ENCODE results near the gene CDO1. TPM values are rescaled to one million over a fixed set of nuclear protein-coding genes. Genes with fewer than 3 reads are reported as not detected.

Gene CDO1
- polyA plus RNA-seq, 2 of the 4 experiments (the other 2 are of a cell fraction) = not detected

GRCh38 chr5:115842089-115842935, 25.9 kb upstream of the CDO1 start:
- peak; percentile 53 to 79 for DNase-seq (ENCODE audit: low read depth in 1 of 2, low spot score in 1 of 2)
- 1% methylated on average over 34 of the region's 68 CpGs for WGBS (ENCODE audit: missing lambda C conversion rate)
- CTCF ChIA-PET = interaction anchor here (1.0 to 1.9 kb wide), 4 partner anchors 22 to 239 kb away, joined by 3 to 5 read pairs (median 4); no protein-coding TSS in a partner anchor

DNA sequence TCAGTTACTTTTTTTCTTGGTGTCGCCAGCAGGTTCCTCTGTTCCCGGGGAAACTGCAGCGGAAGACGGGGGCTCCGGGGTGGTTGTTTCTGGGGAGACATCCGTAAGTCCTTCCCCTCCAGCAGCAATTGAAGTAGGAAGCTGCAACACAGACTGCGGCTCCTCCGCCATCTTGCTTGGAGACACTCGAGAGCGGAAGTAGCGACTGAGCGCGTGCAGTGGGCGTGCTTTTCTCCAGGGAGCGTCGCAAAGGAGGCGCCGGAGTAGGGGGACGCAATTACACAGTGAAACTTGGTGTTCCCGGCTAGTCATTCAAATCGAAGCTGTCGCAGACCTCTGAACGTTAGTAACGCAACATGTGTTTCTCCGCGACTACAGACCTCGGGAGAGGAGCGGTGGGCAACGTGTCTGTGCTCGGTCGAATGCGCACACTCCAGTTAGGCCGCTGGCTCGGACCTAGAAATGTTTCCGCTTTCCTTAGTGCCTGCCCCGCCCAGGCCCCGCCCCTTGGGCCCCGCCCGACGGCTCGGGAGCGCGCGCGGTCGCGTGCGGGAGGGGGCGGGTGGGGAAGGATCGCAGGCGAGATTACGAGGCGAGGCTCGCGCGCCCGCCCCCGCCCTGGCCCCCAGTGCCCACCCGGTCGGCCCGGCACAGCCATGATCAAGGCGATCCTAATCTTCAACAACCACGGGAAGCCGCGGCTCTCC, 25.1 kb upstream of the CDO1 start, which contains the start of the genes AP3S1 and ATG12:
Gene AP3S1 (plus strand): TSS at position 554 of the 707 bp plus-strand sequence. CDS start 103 bp downstream, at position 657.
Gene ATG12 (minus strand): TSS at position 184 of the 707 bp plus-strand sequence. CDS start 13 bp downstream, at position 171.
- POLR2A ChIA-PET = interaction anchor here (0.9 to 1.1 kb wide), 3 partner anchors 52 to 206 kb away, joined by 3 to 4 read pairs (median 3); no protein-coding TSS in a partner anchor
- no peaks in the 10 kb centered on the region for H3K9me3 ChIP-seq
- CTCF ChIA-PET = interaction anchor here (1.0 to 1.9 kb wide), 4 partner anchors 9 to 240 kb away, joined by 3 to 7 read pairs (median 4); no protein-coding TSS in a partner anchor
- H3K4me3 ChIP-seq = peak within 1 kb of the TSS; percentile 90
- WGBS (ENCODE audit: missing lambda C conversion rate) = 19% methylated on average over 36 of the region's 65 CpGs
- FAIRE-seq = no peak
- peak; percentile 80 to 95 for DNase-seq (ENCODE audit: low read depth in 1 of 2, low spot score in 1 of 2)
- H3K27ac ChIP-seq = peak within 1 kb of the TSS; percentile 94 to 95
- ATAC-seq = peak; percentile 92 to 93
- peak within 1 kb of the TSS; percentile 93 for H3K4me2 ChIP-seq
- H3K4me1 ChIP-seq = peaks cover 30% of the 10 kb centered on the region; the same call in 2 of the 3 replicates
- TF ChIP-seq POLR2A (IDR thresholded peaks at IDR 0.05; ENCODE audit: low read length) (peak; percentile 84), MYC (IDR thresholded peaks at IDR 0.05; ENCODE audit: borderline replicate concordance, low read length) (peak; percentile 95), RFX5 (IDR thresholded peaks at IDR 0.05) (peak; percentile 52; the same call in 1 of the 2 replicates), NPAS2 (CRISPR knock-in tag; IDR thresholded peaks at IDR 0.05; ENCODE audit: borderline replicate concordance) (no peak), JUN (IDR thresholded peaks at IDR 0.05) (peak; percentile 81 to 84; a peak in 4 of 5 replicates), HDAC2 (IDR thresholded peaks at IDR 0.05) (no peak), FOXS1 (CRISPR knock-in tag; IDR thresholded peaks at IDR 0.05) (no peak), BHLHE40 (IDR thresholded peaks at IDR 0.05; ENCODE audit: low read depth, low read length) (peak; percentile 42; the same call in 1 of the 2 replicates), PHF8 (IDR thresholded peaks at IDR 0.05; ENCODE audit: borderline replicate concordance, low read depth) (peak; percentile 94), MAZ (IDR thresholded peaks at IDR 0.05; ENCODE audit: borderline replicate concordance, low read depth, low read length) (peak; percentile 65; the same call in 1 of the 2 replicates), BCL3 (IDR thresholded peaks at IDR 0.05) (peak; percentile 86), ZFP36 (IDR thresholded peaks at IDR 0.05; ENCODE audit: borderline replicate concordance, partially characterized antibody) (no peak), HMGXB4 (CRISPR knock-in tag; IDR thresholded peaks at IDR 0.05; ENCODE audit: borderline replicate concordance) (peak; percentile 36; the same call in 1 of the 2 replicates), HOXB13 (CRISPR knock-in tag; IDR thresholded peaks at IDR 0.05; ENCODE audit: low read depth) (no peak)
- TF ChIP-seq, protein P1, sequence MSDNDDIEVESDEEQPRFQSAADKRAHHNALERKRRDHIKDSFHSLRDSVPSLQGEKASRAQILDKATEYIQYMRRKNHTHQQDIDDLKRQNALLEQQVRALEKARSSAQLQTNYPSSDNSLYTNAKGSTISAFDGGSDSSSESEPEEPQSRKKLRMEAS (IDR thresholded peaks at IDR 0.05) = peak; percentile 96
- TF ChIP-seq, protein P2, sequence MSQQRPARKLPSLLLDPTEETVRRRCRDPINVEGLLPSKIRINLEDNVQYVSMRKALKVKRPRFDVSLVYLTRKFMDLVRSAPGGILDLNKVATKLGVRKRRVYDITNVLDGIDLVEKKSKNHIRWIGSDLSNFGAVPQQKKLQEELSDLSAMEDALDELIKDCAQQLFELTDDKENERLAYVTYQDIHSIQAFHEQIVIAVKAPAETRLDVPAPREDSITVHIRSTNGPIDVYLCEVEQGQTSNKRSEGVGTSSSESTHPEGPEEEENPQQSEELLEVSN (IDR thresholded peaks at IDR 0.05; ENCODE audit: borderline replicate concordance, low read depth) = peak; percentile 73

More at GRCh38 chr5:115842089-115842935, 25.9 kb upstream of the CDO1 start:
- no peak for FAIRE-seq
- Histone ChIP-seq H3K27ac (peak overlapping the region; percentile 94 to 95), H3K4me1 (peaks cover 36% of the 10 kb centered on the region; the same call in 2 of the 3 replicates), H3K4me3 (peak overlapping the region; percentile 90), H3K4me2 (peak overlapping the region; percentile 86), H3K9me3 (no peaks in the 10 kb centered on the region)
- POLR2A ChIA-PET = interaction anchor here (0.9 kb wide), 1 partner anchor 52 kb away, joined by 3 read pairs; no protein-coding TSS in a partner anchor
- peak; percentile 84 to 89 for ATAC-seq
- TF ChIP-seq CTCF (IDR thresholded peaks at IDR 0.05) = peak; percentile 28; the same call in 1 of the 3 replicates
- TF ChIP-seq JUN (IDR thresholded peaks at IDR 0.05) = no peak
- TF ChIP-seq GATA3 (IDR thresholded peaks at IDR 0.05; ENCODE audit: borderline replicate concordance) = no peak
- TF ChIP-seq FOSB (CRISPR knock-in tag; IDR thresholded peaks at IDR 0.05) = no peak
- TF ChIP-seq PHF8 (IDR thresholded peaks at IDR 0.05; ENCODE audit: borderline replicate concordance, low read depth) = peak; percentile 83
- no peak for TF ChIP-seq RFX5 (IDR thresholded peaks at IDR 0.05)
- no peak for TF ChIP-seq ZFP36 (IDR thresholded peaks at IDR 0.05; ENCODE audit: borderline replicate concordance, partially characterized antibody)
- 0 out of 5 replicates have a peak, but pooled peaks of 1 of the 2 experiments have one; percentile 8 for TF ChIP-seq RAD21 (conservative IDR thresholded peaks at IDR 0.05 in 1 of 2, IDR thresholded peaks at IDR 0.05 in 1 of 2)
- TF ChIP-seq RARB (CRISPR knock-in tag; IDR thresholded peaks at IDR 0.05) = no peak
- TF ChIP-seq MAFK (IDR thresholded peaks at IDR 0.05; ENCODE audit: partially characterized antibody) = no peak
- peak; percentile 48; the same call in 1 of the 2 replicates for TF ChIP-seq PBX3 (IDR thresholded peaks at IDR 0.05)

Measured in A549 (cell line).